Aorta (tissue), 5 donors: ENCODE measurements around the gene C9. TPM values are rescaled to one million over a fixed set of nuclear protein-coding genes. Genes with fewer than 3 reads are reported as not detected.
"Not testable (repeated sequence)": the region's sequence is repeated elsewhere in the genome, so short reads cannot be mapped to it uniquely, and the experiment has no call there.

Experiments used
- ATAC-seq: fragments of 200-7000 bp; cut with Tn5 transposase; one replicate; pipeline ENCODE4 v1.9.1; 2022; ENCODE audit warnings: moderate library complexity; ENCODE audit not compliant: low FRiP score
- DNase-seq, 2 donors: peaks; one replicate each; pipeline ENCODE4 v3.0.0-alpha.2; 2020
- H3K27ac ChIP-seq, 2 donors: one replicate each; pipeline ENCODE4 v1.5.1; 2013; ENCODE audit warnings: low read length in 2 of 2, mild to moderate bottlenecking in 2 of 2, moderate library complexity in 2 of 2, control low read depth in 1 of 2, inconsistent platforms in 1 of 2, low read depth in 1 of 2
- H3K27me3 ChIP-seq, 2 donors: one replicate each; pipeline ENCODE4 v1.6.1; 2013; ENCODE audit warnings: control low read depth in 1 of 2, low read length in 1 of 2, mild to moderate bottlenecking in 1 of 2, moderate library complexity in 1 of 2; ENCODE audit not compliant: insufficient read depth in 2 of 2, control insufficient read depth in 1 of 2
- H3K36me3 ChIP-seq, 2 donors: one replicate each; pipeline ENCODE4 v1.6.1; 2013; ENCODE audit warnings: control low read depth in 1 of 2, low read length in 1 of 2, mild to moderate bottlenecking in 1 of 2; ENCODE audit not compliant: insufficient read depth in 2 of 2, control insufficient read depth in 1 of 2
- H3K4me1 ChIP-seq, 2 donors: one replicate each; pipeline ENCODE4 v1.6.1; 2013; ENCODE audit warnings: low read length in 2 of 2, control low read depth in 1 of 2, mild to moderate bottlenecking in 1 of 2, moderate library complexity in 1 of 2; ENCODE audit not compliant: insufficient read depth in 2 of 2, control insufficient read depth in 1 of 2
- H3K4me3 ChIP-seq, 2 donors: one replicate each; pipeline ENCODE4 v1.5.1; 2013; ENCODE audit warnings: low read length in 2 of 2, control low read depth in 1 of 2, mild to moderate bottlenecking in 1 of 2
- H3K9me3 ChIP-seq: one replicate; pipeline ENCODE4 v1.6.1; 2013; ENCODE audit warnings: mild to moderate bottlenecking, low read length; ENCODE audit not compliant: control insufficient read depth
- WGBS, 2 donors: extraction: QIAGEN DNeasy Blood & Tissue Kit; methylation state at CpG; one replicate each; pipeline ENCODE4 v1.1.7; 2013; 5-methylcytosine and 5-hydroxymethylcytosine counted together
- intact Hi-C, 2 donors: fragments of 100-400 bp; cut with DNase I; formaldehyde crosslinking; loops; one replicate each; pipeline versions ENCODE4 v1.14.2 to v1.15.0; 2022
- polyA plus RNA-seq, 2 donors: library from polyadenylated mRNA; stranded (reverse); fragments of 200-250 nt; gene quantifications; one replicate each; pipeline ENCODE4 v1.2.3, GENCODE V29; 2013
- total RNA-seq, 2 donors: library from RNA; stranded (reverse); fragmentation: NEBNext Ultra II Directional; extraction: Animal tissue kit (Norgen Biotek cat#: 25700); gene quantifications; one replicate each; pipeline ENCODE4 v1.2.1, GENCODE V29; 2021
- donor health status: healthy with polysubstance abuse.
- donor health status: Bipolar disorder and iron deficiency.
- donor health status: DM: no; HTN: no; CAD: no.
- donor health status: DM: no; HTN: no; CAD: no.
- donor health status: DM: yes; HTN: yes; CAD: no.

Gene C9
- total and polyA plus RNA-seq, 4 donors: 0.13 to 0.30 (median 0.25) TPM; not detected in 1

DNA sequence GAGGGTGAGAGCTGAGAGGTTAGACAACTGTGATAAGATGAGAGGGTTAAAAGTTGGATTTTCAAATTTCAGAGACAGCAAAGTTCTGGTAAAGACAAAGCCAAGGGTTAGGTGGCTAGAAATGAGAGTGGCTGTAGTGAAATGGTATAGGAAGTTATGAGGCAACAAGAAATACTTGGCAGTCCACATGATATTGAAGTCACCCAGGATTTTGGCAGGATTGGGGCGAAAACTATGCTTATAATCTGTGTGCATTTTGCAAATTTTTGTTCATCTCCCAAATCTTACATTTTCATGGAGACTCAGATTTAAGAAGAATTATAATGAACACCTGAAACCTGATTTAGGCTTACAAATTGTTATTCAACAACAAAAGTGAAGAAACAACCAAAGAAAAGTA, 35.6 kb downstream of the C9 start:
- H3K36me3 ChIP-seq: no peaks in the 10 kb centered on the region
- H3K27ac ChIP-seq: no peak overlapping the region
- H3K27me3 ChIP-seq: no peaks in the 10 kb centered on the region
- DNase-seq (no peak), ATAC-seq (no peak)
- peaks cover 3 to 5% of the 10 kb centered on the region in 2 donors for H3K4me1 ChIP-seq
- 53 to 80% methylated on average over 1 of the region's 1 CpG for WGBS, 2 donors
- no peak overlapping the region for H3K4me3 ChIP-seq
- intact Hi-C loops: no loop called here
- H3K9me3 ChIP-seq: no peaks in the 10 kb centered on the region

GRCh38 chr5:39323542-39323941, 40.8 kb downstream of the C9 start:
- H3K27me3 ChIP-seq: no peaks in the 10 kb centered on the region
- ATAC-seq: no peak
- DNase-seq: no peak
- no peak overlapping the region for H3K4me3 ChIP-seq
- no peaks in the 10 kb centered on the region for H3K36me3 ChIP-seq
- no peak overlapping the region for H3K27ac ChIP-seq
- H3K9me3 ChIP-seq: peaks cover 2% of the 10 kb centered on the region
- no peaks in the 10 kb centered on the region for H3K4me1 ChIP-seq
- 79 to 83% methylated on average over 3 of the region's 3 CpGs for WGBS, 2 donors
- intact Hi-C loops: no loop called here

- Histone ChIP-seq H3K4me3 (no peak overlapping the region), H3K4me1 (no peaks in the 10 kb centered on the region), H3K9me3 (peaks cover 2% of the 10 kb centered on the region), H3K27me3 (peaks cover 0 to 3% of the 10 kb centered on the region in 2 donors), H3K27ac (no peak overlapping the region), H3K36me3 (no peaks in the 10 kb centered on the region)
- peak in 1 of 2 donors; percentile 21 for DNase-seq
- intact Hi-C loops: no loop called here
- 94 to 95% methylated on average over 3 of the region's 3 CpGs for whole genome bisulfite sequencing, 2 donors
- no peak for ATAC-seq
These were observed 44.9 kb downstream of the C9 start for GRCh38 chr5:39319395-39319794.

DNA sequence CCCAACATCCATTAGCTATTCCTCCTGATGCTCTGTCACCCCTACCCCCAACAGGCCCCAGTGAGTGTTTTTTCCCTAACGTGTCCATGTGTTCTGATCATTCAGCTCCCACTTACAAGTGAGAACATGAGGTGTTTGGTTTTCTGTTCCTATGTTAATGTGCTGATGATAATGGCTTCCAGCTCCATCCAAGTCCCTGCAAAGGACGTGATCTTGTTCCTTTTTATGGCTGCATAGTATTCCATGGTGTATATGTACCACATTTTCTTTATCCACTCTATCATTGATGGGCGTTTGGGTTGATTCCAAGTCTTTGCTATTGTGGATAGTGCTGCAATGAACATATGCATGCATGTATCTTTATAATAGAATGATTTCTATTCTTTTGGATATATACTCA, 47.8 kb downstream of the C9 start:
- DNase-seq, H3K27ac ChIP-seq, H3K4me3 ChIP-seq, intact Hi-C loops, ATAC-seq, H3K36me3 ChIP-seq, H3K27me3 ChIP-seq, H3K4me1 ChIP-seq, H3K9me3 ChIP-seq: not testable (repeated sequence)
- 81 to 83% methylated on average over 3 of the region's 3 CpGs for WGBS, 2 donors

- no peaks in the 10 kb centered on the region for H3K4me1 ChIP-seq
- peaks cover 2% of the 10 kb centered on the region for H3K9me3 ChIP-seq
- H3K27me3 ChIP-seq: peaks cover 0 to 3% of the 10 kb centered on the region in 2 donors
- no peak for DNase-seq
- no peak for ATAC-seq
- WGBS, 2 donors: 68 to 80% methylated on average over 4 of the region's 4 CpGs
- intact Hi-C loops: no loop called here
- H3K27ac ChIP-seq: no peak overlapping the region
- no peak overlapping the region for H3K4me3 ChIP-seq
- H3K36me3 ChIP-seq: no peaks in the 10 kb centered on the region
These were observed 48.3 kb downstream of the C9 start for GRCh38 chr5:39315995-39316394.

DNA sequence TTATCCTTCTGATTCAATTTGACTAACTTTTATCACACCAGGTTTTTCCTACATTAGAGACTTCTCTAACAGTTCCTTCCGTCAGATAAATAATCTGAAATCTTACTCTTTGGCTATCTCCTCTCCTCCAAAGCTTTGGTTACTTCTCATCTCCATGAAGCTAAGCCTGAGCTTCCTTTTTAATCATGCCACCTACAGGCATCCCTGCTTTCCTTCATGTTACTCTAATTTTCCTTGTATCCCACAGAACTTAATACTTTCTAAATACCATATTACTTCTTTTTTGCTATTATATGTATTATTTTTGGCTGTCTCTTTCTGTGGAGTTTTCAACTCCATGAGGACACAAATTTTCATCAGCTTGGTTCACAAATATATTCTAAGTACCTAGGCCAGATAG, 49.7 kb downstream of the C9 start:
- Histone ChIP-seq H3K36me3 (no peaks in the 10 kb centered on the region), H3K27me3 (peaks cover 0 to 3% of the 10 kb centered on the region in 2 donors), H3K27ac (no peak overlapping the region), H3K9me3 (peaks cover 2% of the 10 kb centered on the region), H3K4me1 (no peaks in the 10 kb centered on the region), H3K4me3 (no peak overlapping the region)
- intact Hi-C loops: no loop called here
- WGBS, 2 donors: 83 to 96% methylated on average over 1 of the region's 1 CpG
- ATAC-seq: no peak
- DNase-seq: no peak

GRCh38 chr5:39309534-39309933, 54.8 kb downstream of the C9 start:
- Histone ChIP-seq H3K9me3 (peaks cover 2% of the 10 kb centered on the region), H3K36me3 (no peaks in the 10 kb centered on the region), H3K4me3 (no peak overlapping the region), H3K4me1 (no peaks in the 10 kb centered on the region), H3K27me3 (no peaks in the 10 kb centered on the region), H3K27ac (no peak overlapping the region)
- 86 to 88% methylated on average over 1 of the region's 1 CpG for WGBS, 2 donors
- intact Hi-C loops: no loop called here
- no peak for DNase-seq
- no peak for ATAC-seq

GRCh38 chr5:39302472-39302871, 61.8 kb downstream of the C9 start:
- Histone ChIP-seq H3K4me1 (no peaks in the 10 kb centered on the region), H3K36me3 (no peaks in the 10 kb centered on the region), H3K27me3 (no peaks in the 10 kb centered on the region), H3K27ac (no peak overlapping the region), H3K4me3 (no peak overlapping the region), H3K9me3 (peaks cover 2% of the 10 kb centered on the region)
- ATAC-seq (no peak), DNase-seq (no peak)
- WGBS, 2 donors: 80 to 83% methylated on average over 1 of the region's 1 CpG
- intact Hi-C loops: no loop called here

GRCh38 chr5:39301406-39301805, 62.9 kb downstream of the C9 start:
- Histone ChIP-seq H3K4me1 (no peaks in the 10 kb centered on the region), H3K9me3 (peaks cover 2% of the 10 kb centered on the region), H3K4me3 (no peak overlapping the region), H3K27ac (no peak overlapping the region), H3K36me3 (no peaks in the 10 kb centered on the region), H3K27me3 (no peaks in the 10 kb centered on the region)
- no peak for DNase-seq
- intact Hi-C loops: no loop called here
- no peak for ATAC-seq
